ENCODE measurements around the gene USP13.

DNA sequence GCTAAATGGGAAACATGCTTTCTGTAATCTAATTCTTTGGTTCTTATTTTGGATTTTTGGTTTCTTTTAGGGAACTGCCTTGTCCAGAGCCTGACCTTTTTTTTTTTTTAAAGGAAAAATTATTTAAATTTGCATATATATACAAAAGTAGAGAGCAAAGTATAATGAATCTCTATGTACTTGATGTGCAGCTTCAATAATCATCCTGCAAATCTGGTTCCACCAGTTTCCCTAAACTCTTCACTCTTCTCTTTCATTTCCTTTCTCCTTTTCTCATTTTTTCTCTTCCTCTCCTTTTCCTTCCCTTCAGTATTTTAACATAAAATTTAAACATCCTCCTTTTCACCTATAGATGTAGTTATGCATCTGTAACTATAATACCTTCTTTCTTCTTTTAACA lies 82.5 kb downstream of the USP13 start:
- TF ChIP-seq POLR2A (IDR thresholded peaks at IDR 0.05; ENCODE audit: low read length), result no peak
- TF ChIP-seq GATA1 (IDR thresholded peaks at IDR 0.05; ENCODE audit: low read depth, low read length), result no peak

Measured in erythroblast (primary cell).